GM19324 (cell line): ENCODE data around the gene NXNL1.
A peak's percentile ranks its signal among the peaks of the same experiment; 100 is the strongest.
"Not testable (repeated sequence)": the region's sequence is repeated elsewhere in the genome, so short reads cannot be mapped to it uniquely, and the experiment has no call there.

Experiments used
- ATAC-seq: cut with Tn5 transposase; IDR thresholded peaks from one replicate; pipeline ENCODE4 v1.9.1; 2021; ENCODE audit warnings: mild to moderate bottlenecking, moderate library complexity; ENCODE audit not compliant: unreplicated experiment, low FRiP score

Gene NXNL1

GRCh38 chr19:17487284-17488121, 26.8 kb upstream of the NXNL1 start:
- ATAC-seq, result no peak

GRCh38 chr19:17486545-17487240, 26.0 kb upstream of the NXNL1 start:
- no peak for ATAC-seq

GRCh38 chr19:17484520-17485185, 23.9 kb upstream of the NXNL1 start:
- no peak for ATAC-seq

GRCh38 chr19:17483605-17484002, 22.9 kb upstream of the NXNL1 start:
- ATAC-seq, result no peak

- no peak for ATAC-seq
Measured at GRCh38 chr19:17482877-17483604, 22.3 kb upstream of the NXNL1 start.

- ATAC-seq, result no peak
Measured at GRCh38 chr19:17481986-17482385, 21.3 kb upstream of the NXNL1 start.

GRCh38 chr19:17479325-17479791, 18.6 kb upstream of the NXNL1 start:
- no peak for ATAC-seq

GRCh38 chr19:17475541-17476115, 14.9 kb upstream of the NXNL1 start:
- no peak for ATAC-seq

- not testable (repeated sequence) for ATAC-seq
Measured at GRCh38 chr19:17475011-17475540, 14.3 kb upstream of the NXNL1 start.

- ATAC-seq, result no peak
Measured at GRCh38 chr19:17473041-17473440, 12.3 kb upstream of the NXNL1 start.

GRCh38 chr19:17471410-17472125, 10.8 kb upstream of the NXNL1 start:
- ATAC-seq, result no peak

- ATAC-seq, result peak; percentile 82
Measured at GRCh38 chr19:17470068-17470841, 9.5 kb upstream of the NXNL1 start, which contains the start of gene SLC27A1. TSS of gene SLC27A1 (plus strand) at chr19:17470524. CDS start at chr19:17470541, 17 bp downstream.

GRCh38 chr19:17469481-17470067, 8.8 kb upstream of the NXNL1 start:
- ATAC-seq, result peak; percentile 53

- no peak for ATAC-seq
Measured at GRCh38 chr19:17469092-17469480, 8.4 kb upstream of the NXNL1 start.

- no peak for ATAC-seq
Measured at GRCh38 chr19:17468302-17469091, 7.8 kb upstream of the NXNL1 start.

GRCh38 chr19:17467471-17468301, 7.0 kb upstream of the NXNL1 start:
- ATAC-seq, result no peak

- no peak for ATAC-seq
Measured at GRCh38 chr19:17466487-17466850, 5.7 kb upstream of the NXNL1 start.
